Lower leg skin (tissue), 4 donors: Measurements from ENCODE around the gene KCMF1. TPM values are rescaled to one million over a fixed set of nuclear protein-coding genes. Genes with fewer than 3 reads are reported as not detected.

Experiments
- DNase-seq, 2 donors: peaks; one replicate each; pipeline ENCODE4 v3.0.0-alpha.2; 2019; ENCODE audit warnings: low spot score in 2 of 2
- H3K4me3 ChIP-seq: fragments of 200-600 bp; sonication (generic); 2 replicates; pipeline ENCODE4 v1.5.1; 2017; ENCODE audit warnings: mild to moderate bottlenecking, low read depth; ENCODE audit not compliant: poor library complexity, severe bottlenecking
- POLR2A ChIP-seq, 2 donors: fragments of 450-650 bp; IDR thresholded peaks; one replicate each; pipeline ENCODE4 v1.6.1; 2016 to 2017; ENCODE audit warnings: antibody characterized with exemption in 2 of 2, mild to moderate bottlenecking in 1 of 2, moderate library complexity in 1 of 2
- WGBS, 2 donors: methylation state at CpG; one replicate each; pipeline ENCODE4 v1.1.5; 2018; 5-methylcytosine and 5-hydroxymethylcytosine counted together
- intact Hi-C: fragments of 100-400 bp; cut with DNase I; formaldehyde crosslinking; loops from one replicate; pipeline ENCODE4 v1.15.0; 2023; ENCODE audit warnings: low total_unique reads
- total RNA-seq, 4 donors: library from RNA; depleted of rRNA; stranded (reverse); fragments of >200 nt; gene quantifications; one replicate each; pipeline ENCODE4 v1.1.0, GENCODE V29; 2016
- TF ChIP-seq, protein P1 (sequence below), 3 donors: fragments of 450-650 bp; IDR thresholded peaks; one replicate each; pipeline ENCODE4 v1.5.1; 2016; ENCODE audit warnings: antibody characterized with exemption in 3 of 3, mild to moderate bottlenecking in 3 of 3, moderate library complexity in 2 of 3

The KCMF1 gene
- total RNA-seq, 4 donors from 2014 or later: 35.2 to 51.7 (median 39.9) TPM

DNA sequence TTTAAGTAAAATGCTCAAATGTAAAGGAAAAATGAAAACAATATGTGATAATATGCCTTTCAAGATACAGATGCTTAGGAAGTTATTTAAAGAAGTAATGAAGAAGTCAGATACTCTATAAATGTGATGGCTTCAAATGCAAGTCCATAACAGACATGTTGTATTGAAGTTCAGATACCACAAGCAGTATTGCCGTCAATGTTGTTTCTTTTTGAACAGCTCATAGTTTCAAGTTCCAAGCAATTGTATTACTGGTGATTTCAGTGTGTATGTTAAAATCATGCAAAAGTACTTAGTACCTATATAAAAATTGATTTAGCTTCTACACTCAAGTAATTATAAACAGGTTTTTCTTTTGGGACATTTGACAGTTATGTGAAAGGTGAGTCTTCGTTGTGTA, 24.9 kb downstream of the KCMF1 start:
- WGBS, 2 donors: 66 to 76% methylated on average over 2 of the region's 2 CpGs
- no peak for DNase-seq
- no peak overlapping the region for H3K4me3 ChIP-seq
- intact Hi-C loops: no loop called here
- TF ChIP-seq, protein P1, sequence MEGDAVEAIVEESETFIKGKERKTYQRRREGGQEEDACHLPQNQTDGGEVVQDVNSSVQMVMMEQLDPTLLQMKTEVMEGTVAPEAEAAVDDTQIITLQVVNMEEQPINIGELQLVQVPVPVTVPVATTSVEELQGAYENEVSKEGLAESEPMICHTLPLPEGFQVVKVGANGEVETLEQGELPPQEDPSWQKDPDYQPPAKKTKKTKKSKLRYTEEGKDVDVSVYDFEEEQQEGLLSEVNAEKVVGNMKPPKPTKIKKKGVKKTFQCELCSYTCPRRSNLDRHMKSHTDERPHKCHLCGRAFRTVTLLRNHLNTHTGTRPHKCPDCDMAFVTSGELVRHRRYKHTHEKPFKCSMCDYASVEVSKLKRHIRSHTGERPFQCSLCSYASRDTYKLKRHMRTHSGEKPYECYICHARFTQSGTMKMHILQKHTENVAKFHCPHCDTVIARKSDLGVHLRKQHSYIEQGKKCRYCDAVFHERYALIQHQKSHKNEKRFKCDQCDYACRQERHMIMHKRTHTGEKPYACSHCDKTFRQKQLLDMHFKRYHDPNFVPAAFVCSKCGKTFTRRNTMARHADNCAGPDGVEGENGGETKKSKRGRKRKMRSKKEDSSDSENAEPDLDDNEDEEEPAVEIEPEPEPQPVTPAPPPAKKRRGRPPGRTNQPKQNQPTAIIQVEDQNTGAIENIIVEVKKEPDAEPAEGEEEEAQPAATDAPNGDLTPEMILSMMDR (IDR thresholded peaks at IDR 0.05): no peak
- TF ChIP-seq POLR2A (IDR thresholded peaks at IDR 0.05): no peak

DNA sequence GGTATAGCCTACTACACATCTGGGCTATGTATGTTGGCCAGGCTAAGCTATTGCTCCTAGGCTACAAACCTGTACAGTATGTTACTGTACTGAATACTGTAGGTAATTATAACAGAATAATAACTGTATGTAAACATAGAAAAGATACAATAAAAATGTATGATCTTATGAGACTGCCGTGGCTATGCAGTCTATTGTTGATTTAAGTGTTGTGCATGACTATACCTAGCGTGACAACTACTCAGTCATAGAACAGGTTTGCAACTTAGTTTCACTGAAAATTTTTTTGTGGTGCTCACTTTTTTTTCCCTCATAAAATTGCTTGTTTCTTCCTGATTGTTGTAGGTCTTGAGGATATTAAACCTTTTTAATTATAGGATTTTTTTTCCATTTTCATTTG, 25.9 kb downstream of the KCMF1 start:
- no peak for DNase-seq
- intact Hi-C loops: no loop called here
- no peak overlapping the region for H3K4me3 ChIP-seq
- WGBS, 2 donors: 86 to 87% methylated on average over 2 of the region's 2 CpGs
- TF ChIP-seq, protein P1 (IDR thresholded peaks at IDR 0.05): no peak
- TF ChIP-seq POLR2A (IDR thresholded peaks at IDR 0.05): no peak

DNA sequence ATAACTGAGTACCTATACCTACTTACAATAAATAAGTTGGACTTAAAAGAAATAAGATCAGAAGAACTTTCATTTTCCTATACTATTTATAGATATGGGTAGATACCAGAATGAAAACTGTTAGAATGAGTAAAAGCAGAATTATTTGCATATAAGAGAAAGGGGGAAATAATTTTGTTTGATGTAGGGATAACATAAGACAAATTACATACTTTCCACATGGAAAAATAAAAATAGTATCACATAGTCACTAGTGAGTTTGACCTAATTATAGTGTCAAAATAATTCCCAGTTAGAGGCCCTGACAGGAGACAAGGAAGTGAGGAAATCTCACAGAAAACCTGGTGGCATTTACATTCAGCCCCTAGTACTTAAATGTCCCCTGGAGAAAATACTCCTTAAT, 28.6 kb downstream of the KCMF1 start:
- intact Hi-C loops: no loop called here
- DNase-seq: no peak

GRCh38 chr2:85001595-85001994, 30.6 kb downstream of the KCMF1 start:
- H3K4me3 ChIP-seq: no peak overlapping the region
- 29 to 43% methylated on average over 2 of the region's 2 CpGs for WGBS, 2 donors
- TF ChIP-seq, protein P1 (IDR thresholded peaks at IDR 0.05): no peak
- TF ChIP-seq POLR2A (IDR thresholded peaks at IDR 0.05): no peak
- DNase-seq: no peak
- intact Hi-C loops: no loop called here

More for the DNA sequence above, 28.6 kb downstream of the KCMF1 start:
- TF ChIP-seq, protein P1 (IDR thresholded peaks at IDR 0.05): no peak
- TF ChIP-seq POLR2A (IDR thresholded peaks at IDR 0.05): no peak
- no peak overlapping the region for H3K4me3 ChIP-seq

DNA sequence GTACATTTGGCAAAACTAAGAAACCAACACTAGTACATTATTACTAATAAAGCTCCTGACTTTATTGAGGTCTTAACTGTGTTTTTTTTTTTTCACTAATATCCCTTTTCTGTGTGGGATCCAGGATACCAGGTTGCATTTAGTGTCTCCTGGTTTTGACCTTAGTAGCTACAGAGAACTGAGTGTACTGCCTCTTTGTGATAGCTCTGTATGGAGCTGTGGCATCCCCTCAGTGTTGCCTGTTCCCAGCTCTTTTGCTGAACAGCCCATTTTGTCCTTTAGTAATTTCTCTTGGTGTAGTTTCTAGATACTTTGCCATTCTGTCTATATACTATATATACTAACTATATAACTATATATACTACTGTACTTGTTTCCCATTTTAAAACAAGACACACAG, 31.6 kb downstream of the KCMF1 start:
- intact Hi-C loops: no loop called here
- TF ChIP-seq POLR2A (IDR thresholded peaks at IDR 0.05): no peak
- no peak for DNase-seq
- H3K4me3 ChIP-seq: no peak overlapping the region

DNA sequence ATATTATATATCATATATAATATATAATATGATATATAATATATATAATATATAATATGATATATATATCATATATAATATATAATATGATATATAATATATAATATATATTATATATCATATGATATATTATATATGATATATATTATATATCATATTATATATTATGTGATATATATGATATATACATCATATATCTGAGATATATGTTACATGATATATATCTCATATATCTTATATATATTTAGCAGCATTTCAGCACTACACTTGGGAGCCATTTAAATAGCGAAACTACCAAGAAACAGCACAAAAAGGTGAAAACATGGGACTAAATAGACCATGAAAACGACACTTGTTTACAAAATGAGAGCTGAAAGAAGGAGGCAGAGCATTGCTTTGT, 37.3 kb downstream of the KCMF1 start:
- TF ChIP-seq, protein P1 (IDR thresholded peaks at IDR 0.05): no peak
- no peak for TF ChIP-seq POLR2A (IDR thresholded peaks at IDR 0.05)
- intact Hi-C loops: no loop called here
- DNase-seq: no peak
- WGBS, 2 donors: 86 to 90% methylated on average over 2 of the region's 2 CpGs
- no peak overlapping the region for H3K4me3 ChIP-seq
